ENCODE measurements around the gene ZNF534.

The ZNF534 gene

DNA sequence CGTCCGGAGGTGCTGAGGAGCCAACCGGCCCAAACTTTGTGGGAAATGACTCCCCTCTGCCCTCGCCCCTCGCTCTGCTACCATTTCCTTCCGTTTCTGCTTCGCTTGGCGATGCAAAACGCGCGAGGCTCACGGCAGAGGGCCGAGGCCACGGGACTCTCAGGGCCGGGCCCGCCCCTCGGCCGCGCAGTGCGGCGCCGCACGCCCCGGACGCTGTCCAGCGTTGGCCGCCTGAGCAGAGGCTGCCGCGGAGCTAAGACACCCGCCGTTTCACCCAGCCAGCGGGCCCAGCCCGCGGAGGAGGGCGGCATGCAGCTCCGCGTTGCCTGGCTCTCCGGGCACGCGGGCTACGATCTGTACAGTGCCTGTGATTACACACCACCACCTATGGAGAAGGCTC is 22.3 kb downstream of the ZNF534 start:
- Histone ChIP-seq H2BK120ac (ENCODE audit: low read depth, low read length) (no peak overlapping the region), H3K9ac (ENCODE audit: low read length) (no peak overlapping the region), H3K27ac (ENCODE audit: low read length, poor library complexity, severe bottlenecking) (no peak overlapping the region), H3K9me3 (ENCODE audit: control insufficient read depth, low read length) (peaks cover 76% of the 10 kb centered on the region), H4K91ac (ENCODE audit: low read length) (no peak overlapping the region), H2BK12ac (ENCODE audit: low read length in 2 of 2) (no peak overlapping the region), H3K23ac (ENCODE audit: low read length in 2 of 2) (no peak overlapping the region), H2BK15ac (ENCODE audit: low read depth, poor library complexity, severe bottlenecking) (no peak overlapping the region), H3K79me1 (replicated peaks; ENCODE audit: low read length, poor library complexity, severe bottlenecking) (no peaks in the 10 kb centered on the region), H3K36me3 (ENCODE audit: control insufficient read depth in 1 of 2, insufficient read depth in 2 of 2, low read depth in 1 of 2, low read length in 2 of 2) (peaks cover 3 to 5% of the 10 kb centered on the region in 2 experiments), H3K4ac (ENCODE audit: low read depth in 1 of 2, low read length in 2 of 2) (no peak overlapping the region), H3K18ac (ENCODE audit: low read depth in 1 of 2, low read length in 2 of 2) (no peak overlapping the region), H3K27me3 (ENCODE audit: control insufficient read depth in 1 of 2, insufficient read depth in 1 of 2, low read length in 2 of 2) (no peaks in the 10 kb centered on the region), H3K4me3 (ENCODE audit: insufficient read depth in 1 of 2, low read depth in 1 of 2, low read length in 2 of 2) (no peak overlapping the region), H3K14ac (ENCODE audit: low read length in 2 of 2) (no peak overlapping the region), H2AFZ (ENCODE audit: low read depth, low read length) (no peak overlapping the region), H2BK5ac (ENCODE audit: low read depth, low read length, poor library complexity, severe bottlenecking) (no peak overlapping the region), H4K8ac (ENCODE audit: low read length) (no peak overlapping the region), H3K4me2 (ENCODE audit: low read length, poor library complexity, severe bottlenecking) (no peak overlapping the region), H2AK5ac (ENCODE audit: low read length, severe bottlenecking) (no peak overlapping the region), H3K4me1 (ENCODE audit: control insufficient read depth, insufficient read depth, low read depth, low read length) (no peaks in the 10 kb centered on the region)
- WGBS: 96% methylated on average over 41 of the region's 41 CpGs
- no peak for DNase-seq

DNA sequence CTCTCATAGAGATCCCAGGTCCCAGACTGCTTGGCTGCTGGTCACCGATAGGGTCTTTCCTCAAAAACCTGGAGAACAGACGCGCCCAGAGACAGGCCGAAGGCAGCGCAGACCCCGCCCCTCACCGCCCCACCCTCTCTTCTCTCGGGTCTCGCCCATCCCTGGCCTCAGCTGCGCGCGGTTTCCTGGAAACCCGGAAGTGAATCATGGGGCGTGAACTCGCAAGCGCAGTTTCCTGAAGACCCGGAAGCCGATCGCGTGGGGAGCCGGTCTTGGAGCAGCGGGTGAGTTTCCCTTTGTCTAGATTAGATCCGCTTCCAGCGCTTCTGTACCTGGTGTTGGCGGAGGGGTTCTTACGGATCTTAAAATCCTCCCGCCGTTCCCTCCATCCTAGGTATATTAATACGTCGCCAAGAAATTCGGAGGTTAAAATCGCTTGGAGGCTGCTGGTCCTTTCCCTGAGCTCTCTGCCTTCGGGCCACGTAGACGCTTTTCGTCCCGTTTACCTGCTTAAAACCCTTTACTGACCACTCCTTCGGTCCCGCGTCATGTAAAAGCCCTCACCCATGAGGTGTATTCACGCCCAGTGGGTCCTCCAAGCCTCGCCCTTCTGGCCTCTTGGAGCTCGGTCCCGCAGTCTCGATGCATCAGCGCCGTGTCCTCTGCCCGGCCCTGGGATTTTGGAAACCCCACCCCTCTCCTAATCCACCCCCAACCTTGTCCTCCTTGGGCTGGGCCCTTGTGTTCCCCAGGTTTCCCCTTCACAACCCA is 24.6 kb downstream of the ZNF534 start, which contains the start of gene ZNF578:
Gene ZNF578 (plus strand): TSS at position 230 of the 771 bp plus-strand sequence. CDS start 48,293 bp downstream, outside the sequence.
- peaks cover 17 to 26% of the 10 kb centered on the region in 2 experiments for H3K36me3 ChIP-seq (ENCODE audit: control insufficient read depth in 1 of 2, insufficient read depth in 2 of 2, low read depth in 1 of 2, low read length in 2 of 2)
- peak within 1 kb of the TSS; percentile 10 for H4K8ac ChIP-seq (ENCODE audit: low read length)
- no peaks in the 10 kb centered on the region for H3K79me1 ChIP-seq (replicated peaks; ENCODE audit: low read length, poor library complexity, severe bottlenecking)
- H4K91ac ChIP-seq (ENCODE audit: low read length): no peak within 1 kb of the TSS
- no peak within 1 kb of the TSS for H2BK15ac ChIP-seq (ENCODE audit: low read depth, poor library complexity, severe bottlenecking)
- H3K4me3 ChIP-seq (ENCODE audit: insufficient read depth in 1 of 2, low read depth in 1 of 2, low read length in 2 of 2): peak within 1 kb of the TSS; percentile 56 to 85
- no peak within 1 kb of the TSS for H2AK5ac ChIP-seq (ENCODE audit: low read length, severe bottlenecking)
- H3K23ac ChIP-seq (ENCODE audit: low read length in 2 of 2): no peak within 1 kb of the TSS
- H3K4me2 ChIP-seq (ENCODE audit: low read length, poor library complexity, severe bottlenecking): peak within 1 kb of the TSS; percentile 30
- no peak within 1 kb of the TSS for H2BK5ac ChIP-seq (ENCODE audit: low read depth, low read length, poor library complexity, severe bottlenecking)
- peak within 1 kb of the TSS in 1 of 2 experiments; percentile 71 for H3K18ac ChIP-seq (ENCODE audit: low read depth in 1 of 2, low read length in 2 of 2)
- H3K14ac ChIP-seq (ENCODE audit: low read length in 2 of 2): no peak within 1 kb of the TSS
- no peak within 1 kb of the TSS for H2BK12ac ChIP-seq (ENCODE audit: low read length in 2 of 2)
- no peak within 1 kb of the TSS for H2BK120ac ChIP-seq (ENCODE audit: low read depth, low read length)
- peak; percentile 76 for DNase-seq
- WGBS: 37% methylated on average over 48 of the region's 48 CpGs
- peak within 1 kb of the TSS; percentile 75 for H2AFZ ChIP-seq (ENCODE audit: low read depth, low read length)
- H3K9ac ChIP-seq (ENCODE audit: low read length): peak within 1 kb of the TSS; percentile 94
- H3K27me3 ChIP-seq (ENCODE audit: control insufficient read depth in 1 of 2, insufficient read depth in 1 of 2, low read length in 2 of 2): no peaks in the 10 kb centered on the region
- no peaks in the 10 kb centered on the region for H3K4me1 ChIP-seq (ENCODE audit: control insufficient read depth, insufficient read depth, low read depth, low read length)
- H3K9me3 ChIP-seq (ENCODE audit: control insufficient read depth, low read length): peaks cover 82% of the 10 kb centered on the region
- no peak within 1 kb of the TSS for H3K4ac ChIP-seq (ENCODE audit: low read depth in 1 of 2, low read length in 2 of 2)
- H3K27ac ChIP-seq (ENCODE audit: low read length, poor library complexity, severe bottlenecking): peak within 1 kb of the TSS; percentile 34

DNA sequence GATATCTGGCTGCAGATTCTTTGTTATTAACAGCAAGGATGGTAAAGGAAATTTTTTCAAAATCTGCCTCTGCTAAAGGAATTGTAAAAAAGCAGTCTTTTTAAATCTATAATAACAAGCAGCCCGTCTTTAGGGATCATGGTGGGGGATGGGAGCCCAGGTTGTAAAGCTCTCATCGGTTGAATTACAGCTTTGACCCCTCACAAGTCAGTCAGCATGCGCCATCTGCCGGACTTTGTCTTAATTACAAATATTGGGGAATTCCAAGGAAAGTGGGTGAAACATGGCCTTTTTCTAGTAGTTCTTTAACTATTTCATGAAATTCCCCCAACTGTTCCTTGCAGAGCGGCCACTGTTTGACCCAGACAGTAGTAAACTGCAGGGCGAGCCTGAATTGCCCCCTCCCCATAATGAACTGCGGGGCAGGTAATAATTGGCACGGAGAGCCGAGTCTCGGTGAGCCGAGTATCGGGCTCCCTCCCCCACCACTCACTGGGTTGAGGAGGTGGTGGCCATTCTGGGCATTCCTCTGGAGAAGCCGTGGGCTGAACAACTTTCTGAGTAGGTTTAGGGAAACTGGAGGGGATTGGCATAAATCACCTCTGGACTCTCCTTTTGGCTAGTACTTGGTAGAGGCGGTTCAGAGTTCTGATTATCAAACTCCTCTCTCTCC is 36.0 kb downstream of the ZNF534 start:
- Histone ChIP-seq H4K91ac (ENCODE audit: low read length) (no peak overlapping the region), H3K36me3 (ENCODE audit: control insufficient read depth in 1 of 2, insufficient read depth in 2 of 2, low read depth in 1 of 2, low read length in 2 of 2) (peaks cover 0 to 12% of the 10 kb centered on the region in 2 experiments), H3K79me1 (replicated peaks; ENCODE audit: low read length, poor library complexity, severe bottlenecking) (peaks cover 3% of the 10 kb centered on the region), H3K18ac (ENCODE audit: low read depth in 1 of 2, low read length in 2 of 2) (no peak overlapping the region), H4K8ac (ENCODE audit: low read length) (no peak overlapping the region), H3K9ac (ENCODE audit: low read length) (no peak overlapping the region), H2AFZ (ENCODE audit: low read depth, low read length) (no peak overlapping the region), H3K4me1 (ENCODE audit: control insufficient read depth, insufficient read depth, low read depth, low read length) (no peaks in the 10 kb centered on the region), H2BK12ac (ENCODE audit: low read length in 2 of 2) (no peak overlapping the region), H3K27ac (ENCODE audit: low read length, poor library complexity, severe bottlenecking) (no peak overlapping the region), H3K9me3 (ENCODE audit: control insufficient read depth, low read length) (peaks cover 98% of the 10 kb centered on the region), H2AK5ac (ENCODE audit: low read length, severe bottlenecking) (no peak overlapping the region), H2BK5ac (ENCODE audit: low read depth, low read length, poor library complexity, severe bottlenecking) (no peak overlapping the region), H3K4me3 (ENCODE audit: insufficient read depth in 1 of 2, low read depth in 1 of 2, low read length in 2 of 2) (peak overlapping the region in 1 of 2 experiments; percentile 47), H3K4me2 (ENCODE audit: low read length, poor library complexity, severe bottlenecking) (no peak overlapping the region), H2BK15ac (ENCODE audit: low read depth, poor library complexity, severe bottlenecking) (no peak overlapping the region), H3K27me3 (ENCODE audit: control insufficient read depth in 1 of 2, insufficient read depth in 1 of 2, low read length in 2 of 2) (no peaks in the 10 kb centered on the region), H3K23ac (ENCODE audit: low read length in 2 of 2) (no peak overlapping the region), H2BK120ac (ENCODE audit: low read depth, low read length) (no peak overlapping the region), H3K14ac (ENCODE audit: low read length in 2 of 2) (no peak overlapping the region), H3K4ac (ENCODE audit: low read depth in 1 of 2, low read length in 2 of 2) (no peak overlapping the region)
- 49% methylated on average over 6 of the region's 14 CpGs for WGBS
- no peak for DNase-seq

DNA sequence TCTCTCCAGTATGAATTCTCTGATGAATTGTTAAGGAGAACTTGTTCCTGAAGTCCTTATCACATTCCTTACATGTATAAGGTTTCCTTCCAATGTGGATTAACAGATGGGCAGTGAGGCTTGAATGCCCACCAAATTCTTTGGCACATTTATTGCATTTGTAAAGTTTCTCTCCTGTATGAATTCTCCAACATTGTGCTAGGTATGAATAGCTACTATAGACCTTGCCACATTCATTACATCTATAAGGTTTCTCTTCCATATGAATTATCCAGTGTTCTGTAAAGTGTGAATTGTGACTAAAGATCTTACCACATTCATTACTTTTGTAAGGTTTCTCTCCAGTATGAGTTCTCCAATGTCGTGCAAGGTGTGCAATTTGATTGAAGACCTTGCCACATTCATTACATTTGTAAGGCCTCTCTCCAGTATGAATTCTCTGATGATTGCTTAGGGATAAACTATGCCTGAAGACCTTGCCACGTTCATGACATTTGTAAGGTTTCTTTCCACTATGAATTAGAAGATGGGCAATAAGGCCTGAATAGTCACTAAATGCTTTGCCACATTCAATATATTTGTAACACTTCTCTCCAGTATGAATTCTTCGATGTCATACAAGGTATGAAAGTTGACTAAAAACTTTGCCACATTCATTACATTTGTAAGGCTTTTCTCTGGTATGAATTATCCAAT is 44.9 kb downstream of the ZNF534 start:
- H2AFZ ChIP-seq (ENCODE audit: low read depth, low read length): no peak overlapping the region
- no peak overlapping the region for H2BK5ac ChIP-seq (ENCODE audit: low read depth, low read length, poor library complexity, severe bottlenecking)
- H2BK120ac ChIP-seq (ENCODE audit: low read depth, low read length): no peak overlapping the region
- no peaks in the 10 kb centered on the region for H3K27me3 ChIP-seq (ENCODE audit: control insufficient read depth in 1 of 2, insufficient read depth in 1 of 2, low read length in 2 of 2)
- no peak overlapping the region for H3K14ac ChIP-seq (ENCODE audit: low read length in 2 of 2)
- H4K91ac ChIP-seq (ENCODE audit: low read length): no peak overlapping the region
- H4K8ac ChIP-seq (ENCODE audit: low read length): no peak overlapping the region
- H3K4me2 ChIP-seq (ENCODE audit: low read length, poor library complexity, severe bottlenecking): no peak overlapping the region
- no peak overlapping the region for H3K27ac ChIP-seq (ENCODE audit: low read length, poor library complexity, severe bottlenecking)
- H3K9me3 ChIP-seq (ENCODE audit: control insufficient read depth, low read length): peaks cover 98% of the 10 kb centered on the region
- 75% methylated on average over 1 of the region's 3 CpGs for WGBS
- H3K79me1 ChIP-seq (replicated peaks; ENCODE audit: low read length, poor library complexity, severe bottlenecking): peaks cover 1% of the 10 kb centered on the region
- H3K23ac ChIP-seq (ENCODE audit: low read length in 2 of 2): no peak overlapping the region
- H2BK12ac ChIP-seq (ENCODE audit: low read length in 2 of 2): no peak overlapping the region
- no peak overlapping the region for H3K9ac ChIP-seq (ENCODE audit: low read length)
- DNase-seq: no peak
- peak overlapping the region in 1 of 2 experiments; percentile 46 for H3K4me3 ChIP-seq (ENCODE audit: insufficient read depth in 1 of 2, low read depth in 1 of 2, low read length in 2 of 2)
- no peak overlapping the region for H3K4ac ChIP-seq (ENCODE audit: low read depth in 1 of 2, low read length in 2 of 2)
- H3K18ac ChIP-seq (ENCODE audit: low read depth in 1 of 2, low read length in 2 of 2): no peak overlapping the region
- no peak overlapping the region for H2AK5ac ChIP-seq (ENCODE audit: low read length, severe bottlenecking)
- H2BK15ac ChIP-seq (ENCODE audit: low read depth, poor library complexity, severe bottlenecking): no peak overlapping the region
- H3K4me1 ChIP-seq (ENCODE audit: control insufficient read depth, insufficient read depth, low read depth, low read length): no peaks in the 10 kb centered on the region
- H3K36me3 ChIP-seq (ENCODE audit: control insufficient read depth in 1 of 2, insufficient read depth in 2 of 2, low read depth in 1 of 2, low read length in 2 of 2): no peaks in the 10 kb centered on the region
